Activated T-helper 1 cell treated with anti-CD3 and anti-CD28 coated beads, Interleukin-12 subunit alpha, Interleukin-12 subunit beta, Interleukin-2, Interleukin-4 antibody, amounts not matched to agents 30 ng/mL and 10 ng/mL and 1 ng/mL, durations not matched to agents 14 hours and 24 hours and 36 hours (primary cell): ENCODE data around the gene NEK9. TPM values are rescaled to one million over a fixed set of nuclear protein-coding genes. Genes with fewer than 3 reads are reported as not detected.
"Not testable (repeated sequence)": the region's sequence is repeated elsewhere in the genome, so short reads cannot be mapped to it uniquely, and the experiment has no call there.

ENCODE experiments used
- DNase-seq: peaks from one replicate; pipeline ENCODE4 v3.0.0; 2021; ENCODE audit warnings: low spot score
- H3K27ac Mint-ChIP-seq: one replicate; pipeline ENCODE4 v1.8.0; 2021; ENCODE audit warnings: mild to moderate bottlenecking, mixed read lengths
- H3K27me3 Mint-ChIP-seq: one replicate; pipeline ENCODE4 v1.8.0; 2022; ENCODE audit warnings: mild to moderate bottlenecking, moderate library complexity, mixed read lengths; ENCODE audit not compliant: insufficient read depth
- H3K36me3 Mint-ChIP-seq: one replicate; pipeline ENCODE4 v1.8.0; 2021; ENCODE audit warnings: low read depth, mixed read lengths
- H3K4me1 Mint-ChIP-seq: one replicate; pipeline ENCODE4 v1.8.0; 2021; ENCODE audit warnings: low read depth, mixed read lengths
- H3K4me3 Mint-ChIP-seq: one replicate; pipeline ENCODE4 v1.8.0; 2021; ENCODE audit warnings: mild to moderate bottlenecking, moderate library complexity, mixed read lengths
- H3K9me3 Mint-ChIP-seq: one replicate; pipeline ENCODE4 v1.8.0; 2021; ENCODE audit warnings: mixed read lengths
- intact Hi-C: fragments of 100-400 bp; cut with micrococcal nuclease; formaldehyde crosslinking; loops from one replicate; pipeline ENCODE4 v1.15.1; 2024
- total RNA-seq: library from RNA; stranded (reverse); gene quantifications from 2 replicates; pipeline ENCODE4 v1.2.3, GENCODE V29; 2022

The NEK9 gene
- total RNA-seq, 1 donor from 2014 or later, result 76.8 TPM

DNA sequence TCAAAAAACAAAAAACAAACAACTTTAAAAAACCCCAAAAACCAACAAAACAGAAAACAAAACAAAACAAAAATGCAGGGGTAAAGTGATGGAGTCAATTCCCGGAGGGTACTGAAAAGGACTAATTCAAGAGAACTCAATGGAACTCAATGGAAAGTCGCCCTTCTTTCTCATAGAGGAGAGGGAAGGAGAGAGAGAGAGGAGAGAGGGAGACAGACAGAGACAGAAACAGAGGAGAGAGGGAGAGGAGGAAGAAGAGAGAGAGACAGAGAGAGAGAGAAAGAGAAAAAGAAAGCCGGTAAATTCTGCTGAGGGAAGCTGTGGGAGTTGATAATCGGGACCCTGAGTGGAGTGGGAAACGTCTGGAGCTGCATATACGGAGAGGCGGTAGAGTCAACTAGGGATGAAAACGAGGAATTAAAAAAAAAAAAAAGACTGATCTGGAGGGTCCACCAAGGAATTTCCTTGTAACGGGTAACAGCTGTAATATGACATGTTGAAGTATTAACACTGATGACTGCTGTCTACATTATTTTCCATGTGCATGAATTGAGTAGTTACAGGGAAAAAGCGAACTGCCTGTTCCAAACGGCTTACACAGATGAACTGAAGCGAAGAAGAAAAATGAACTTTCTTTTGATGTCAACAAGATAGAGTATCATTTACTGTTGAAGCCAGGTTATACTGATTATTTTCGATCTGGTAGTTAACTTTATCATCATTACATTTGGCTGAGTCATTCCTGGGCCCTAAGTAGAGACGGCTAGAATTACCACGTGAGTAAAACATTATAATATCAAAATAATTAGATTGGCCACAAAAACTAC, 58.3 kb downstream of the NEK9 start:
- Mint-ChIP-seq H3K9me3 (no peaks in the 10 kb centered on the region), H3K4me1 (peaks cover 12% of the 10 kb centered on the region), H3K4me3 (no peak overlapping the region), H3K27ac (no peak overlapping the region), H3K27me3 (no peaks in the 10 kb centered on the region), H3K36me3 (no peaks in the 10 kb centered on the region)
- no peak for DNase-seq
- intact Hi-C loops, result loop anchor here (1.0 to 10.0 kb wide), 7 partner anchors 17 to 354 kb away; partner anchors contain the start of genes AREL1, DLST, EIF2B2 and FCF1

DNA sequence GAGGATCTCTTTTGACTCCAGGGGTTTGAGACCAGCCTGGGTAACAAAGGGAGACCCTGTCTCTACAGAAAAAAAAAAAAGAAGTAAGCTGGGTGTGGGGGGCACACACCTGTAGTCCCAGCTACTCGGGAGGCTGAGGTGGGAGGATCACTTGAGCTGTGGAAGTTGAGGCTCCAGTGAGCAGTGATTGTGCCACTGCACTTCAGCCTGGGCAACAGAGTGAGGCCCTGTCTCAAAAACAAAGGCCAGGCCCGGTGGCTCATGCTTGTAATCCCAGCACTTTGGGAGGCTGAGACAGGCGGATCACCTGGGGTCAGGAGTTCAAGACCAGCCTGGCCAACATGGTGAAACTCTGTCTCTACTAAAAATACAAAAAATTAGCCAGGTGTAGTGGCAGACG, 59.1 kb downstream of the NEK9 start:
- intact Hi-C loops, result loop anchor here (2.0 to 10.0 kb wide), 5 partner anchors 59 to 353 kb away; partner anchors contain the start of genes AREL1, DLST, FCF1 and NEK9
- not testable (repeated sequence) for H3K27ac Mint-ChIP-seq, H3K4me3 Mint-ChIP-seq, H3K27me3 Mint-ChIP-seq, DNase-seq, H3K9me3 Mint-ChIP-seq, H3K36me3 Mint-ChIP-seq
- H3K4me1 Mint-ChIP-seq, result peaks cover 19% of the 10 kb centered on the region

DNA sequence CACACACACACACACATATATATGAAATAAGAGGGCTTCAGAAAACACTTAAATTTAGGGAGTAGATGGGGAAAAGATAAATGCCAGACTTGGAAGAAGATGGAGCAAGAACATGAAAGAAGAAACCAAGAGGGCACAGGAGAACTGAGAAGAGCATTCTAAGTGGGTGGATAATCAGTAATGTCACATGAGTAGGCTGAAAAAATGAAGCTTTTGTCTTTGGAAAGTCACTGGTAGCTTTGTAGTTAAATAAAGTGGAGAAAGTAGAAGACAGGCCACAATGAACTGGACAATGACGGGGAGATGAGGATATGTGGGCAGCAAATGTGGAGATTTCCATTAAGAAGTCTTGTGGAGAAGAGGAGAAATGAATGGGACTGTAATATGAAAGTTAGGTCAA, 59.6 kb downstream of the NEK9 start:
- H3K27me3 Mint-ChIP-seq, result no peaks in the 10 kb centered on the region
- H3K27ac Mint-ChIP-seq, result no peak overlapping the region
- no peak for DNase-seq
- intact Hi-C loops, result loop anchor here (5.0 to 10.0 kb wide), 4 partner anchors 125 to 352 kb away; partner anchors contain the start of genes AREL1, DLST, FCF1 and YLPM1
- no peaks in the 10 kb centered on the region for H3K36me3 Mint-ChIP-seq
- no peak overlapping the region for H3K4me3 Mint-ChIP-seq
- peaks cover 21% of the 10 kb centered on the region for H3K4me1 Mint-ChIP-seq
- no peaks in the 10 kb centered on the region for H3K9me3 Mint-ChIP-seq

DNA sequence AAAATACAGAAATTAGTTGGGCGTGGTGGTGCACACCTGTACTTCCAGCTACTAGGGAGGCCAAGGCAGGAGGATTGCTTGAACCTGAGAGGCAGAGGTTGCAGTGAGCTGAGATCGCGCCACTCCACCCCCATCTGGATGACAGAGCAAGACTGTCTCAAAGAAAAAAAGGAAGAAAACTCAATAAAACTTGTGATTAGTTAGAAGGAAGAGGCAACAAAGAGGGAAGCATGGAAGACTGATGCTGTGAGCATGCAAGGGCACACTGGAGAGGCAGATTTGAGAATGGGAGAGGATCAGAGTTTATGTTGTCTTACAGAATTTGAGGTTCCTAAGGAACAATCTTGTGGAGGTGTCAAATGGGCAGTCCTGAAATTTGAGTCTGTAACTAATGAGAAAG, 60.2 kb downstream of the NEK9 start:
- Mint-ChIP-seq H3K4me3 (no peak overlapping the region), H3K36me3 (no peaks in the 10 kb centered on the region), H3K27ac (no peak overlapping the region), H3K4me1 (peaks cover 21% of the 10 kb centered on the region), H3K9me3 (no peaks in the 10 kb centered on the region), H3K27me3 (no peaks in the 10 kb centered on the region)
- intact Hi-C loops, result loop anchor here (5.0 to 10.0 kb wide), 4 partner anchors 124 to 352 kb away; partner anchors contain the start of genes AREL1, DLST, FCF1 and YLPM1
- DNase-seq, result no peak

DNA sequence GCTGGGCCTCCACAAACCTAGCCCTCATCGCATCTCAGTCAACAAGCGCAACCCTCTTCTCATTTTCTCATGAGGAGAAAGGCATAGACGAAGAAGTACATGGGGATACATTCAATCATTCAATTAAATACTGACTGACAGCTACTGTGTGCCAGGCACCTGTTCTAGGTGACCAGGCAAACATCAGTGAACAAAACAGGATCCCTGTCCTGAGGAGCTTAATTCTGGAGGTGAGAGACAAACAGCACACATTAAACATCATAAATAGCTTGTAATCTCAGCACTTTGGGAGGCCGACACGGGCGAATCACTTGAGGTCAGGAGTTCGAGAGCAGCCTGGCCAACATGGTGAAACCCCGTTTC, 62.7 kb downstream of the NEK9 start:
- Mint-ChIP-seq H3K27me3 (no peaks in the 10 kb centered on the region), H3K4me3 (peak overlapping the region; percentile 99), H3K27ac (peak overlapping the region; percentile 96), H3K36me3 (peaks cover 18% of the 10 kb centered on the region), H3K4me1 (peaks cover 31% of the 10 kb centered on the region), H3K9me3 (no peaks in the 10 kb centered on the region)
- intact Hi-C loops, result loop anchor here (1.0 to 10.0 kb wide), 4 partner anchors 13 to 349 kb away; partner anchors contain the start of genes AREL1, DLST, FCF1 and MLH3
- no peak for DNase-seq

DNA sequence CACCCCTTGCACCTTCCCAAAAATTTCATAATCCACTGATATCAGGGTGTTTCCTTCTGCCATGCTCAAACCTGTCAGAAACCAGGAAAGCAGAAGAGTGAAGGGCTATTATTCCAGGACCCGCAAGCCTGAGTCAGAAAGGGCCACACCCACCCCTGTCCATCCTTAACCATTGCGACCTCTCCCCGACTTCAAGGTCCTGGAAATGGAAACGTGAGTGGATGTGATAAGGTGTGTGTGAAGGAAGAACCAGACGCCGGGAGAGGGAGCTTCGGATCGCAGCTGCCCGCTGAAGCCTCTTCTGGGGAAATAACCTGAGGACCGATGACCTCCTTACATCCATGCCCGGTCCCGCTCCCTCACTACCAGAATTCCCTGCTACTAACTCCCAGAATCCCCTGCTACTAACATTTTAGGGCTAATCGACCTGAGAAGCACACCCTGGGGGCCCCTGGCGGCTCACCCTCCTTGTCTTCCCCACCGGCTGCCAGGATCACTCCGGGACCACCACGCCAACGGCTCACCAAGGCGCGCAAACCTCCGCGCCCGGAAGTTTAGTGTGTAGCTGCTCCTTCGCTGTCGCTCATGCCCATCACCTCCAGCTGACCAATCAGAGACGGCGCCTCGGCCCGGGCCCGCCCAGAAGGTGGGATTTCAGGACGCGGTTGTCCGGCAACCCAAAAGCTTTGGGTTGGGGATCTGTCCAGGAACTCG, 63.2 kb downstream of the NEK9 start, which contains the start of gene ACYP1:
Gene ACYP1 (minus strand): TSS at position 534 of the 714 bp plus-strand sequence. CDS start 471 bp downstream, at position 63.
- Mint-ChIP-seq H3K27me3 (no peaks in the 10 kb centered on the region), H3K9me3 (no peaks in the 10 kb centered on the region), H3K36me3 (peaks cover 19% of the 10 kb centered on the region), H3K27ac (peak within 1 kb of the TSS; percentile 96), H3K4me3 (peak within 1 kb of the TSS; percentile 99), H3K4me1 (peaks cover 31% of the 10 kb centered on the region)
- DNase-seq, result peak; percentile 89
- intact Hi-C loops, result loop anchor here (1.0 to 10.0 kb wide), 5 partner anchors 12 to 349 kb away; partner anchors contain the start of genes AREL1, DLST, EIF2B2 and FCF1

DNA sequence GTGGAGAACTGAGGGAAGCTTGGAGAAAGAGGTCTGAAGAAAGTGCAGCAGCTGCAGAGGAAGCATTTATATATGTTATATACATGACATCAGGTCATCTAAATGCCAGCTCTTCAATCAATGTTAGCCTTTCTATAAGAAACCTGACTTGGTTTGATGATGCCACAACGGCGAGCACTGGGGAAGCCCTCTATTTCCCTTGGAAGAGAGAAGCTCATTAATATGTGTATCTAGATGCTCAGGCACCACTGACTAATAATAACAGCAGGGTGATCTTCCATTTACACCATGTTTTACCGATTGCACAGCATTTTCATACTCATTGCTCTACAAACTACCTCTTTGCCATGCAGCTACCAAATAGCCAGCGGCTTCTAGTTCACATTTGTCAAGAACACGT, 63.8 kb downstream of the NEK9 start:
- H3K27ac Mint-ChIP-seq, result peak overlapping the region; percentile 96
- intact Hi-C loops, result loop anchor here (1.0 to 10.0 kb wide), 4 partner anchors 61 to 348 kb away; partner anchors contain the start of genes AREL1, DLST, EIF2B2 and FCF1
- no peak for DNase-seq
- H3K36me3 Mint-ChIP-seq, result peaks cover 21% of the 10 kb centered on the region
- peaks cover 31% of the 10 kb centered on the region for H3K4me1 Mint-ChIP-seq
- no peaks in the 10 kb centered on the region for H3K27me3 Mint-ChIP-seq
- no peaks in the 10 kb centered on the region for H3K9me3 Mint-ChIP-seq
- peak overlapping the region; percentile 99 for H3K4me3 Mint-ChIP-seq

DNA sequence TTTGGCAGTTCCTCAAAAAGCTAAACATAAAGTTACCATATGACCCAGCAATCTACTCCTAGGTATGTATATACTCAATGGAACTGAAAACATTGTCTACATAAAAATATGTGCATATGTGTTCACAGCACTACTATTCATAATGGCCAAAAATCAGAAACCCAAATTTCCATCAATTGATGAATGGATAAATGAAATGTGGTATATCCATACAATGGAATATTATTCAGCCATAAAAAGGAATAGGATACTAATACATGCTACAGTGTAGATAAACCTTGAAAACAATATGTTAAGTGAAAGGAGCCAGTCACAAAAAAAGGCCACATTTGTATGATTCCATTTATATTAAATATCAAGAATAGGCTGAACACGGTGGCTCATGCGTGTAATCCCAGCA, 66.4 kb downstream of the NEK9 start:
- Mint-ChIP-seq H3K9me3 (no peaks in the 10 kb centered on the region), H3K4me1 (peaks cover 47% of the 10 kb centered on the region), H3K36me3 (peaks cover 30% of the 10 kb centered on the region), H3K27me3 (no peaks in the 10 kb centered on the region), H3K4me3 (no peak overlapping the region), H3K27ac (no peak overlapping the region)
- no peak for DNase-seq
- intact Hi-C loops, result loop anchor here (5.0 to 10.0 kb wide), 3 partner anchors 117 to 346 kb away; partner anchors contain the start of genes AREL1, DLST, FCF1 and TMED10

DNA sequence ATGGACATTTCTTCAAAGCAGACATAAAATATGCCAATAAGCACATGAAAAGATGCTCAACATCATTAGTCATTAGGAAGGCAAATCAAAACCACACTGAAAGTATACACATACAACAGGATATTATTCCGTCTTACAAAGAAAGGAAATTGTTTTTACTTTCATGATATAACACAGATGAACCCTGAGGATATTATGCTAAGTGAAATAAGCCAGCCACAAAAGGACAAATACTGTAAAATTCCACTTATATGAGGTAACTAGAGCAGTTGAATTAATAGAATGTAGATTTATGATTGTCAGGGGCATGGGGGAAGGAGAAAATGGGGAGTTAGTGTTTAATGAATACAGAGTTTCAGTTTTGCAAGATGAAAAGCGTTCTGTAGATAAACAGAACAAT, 67.2 kb downstream of the NEK9 start:
- Mint-ChIP-seq H3K4me3 (no peak overlapping the region), H3K27me3 (no peaks in the 10 kb centered on the region), H3K27ac (no peak overlapping the region), H3K4me1 (peaks cover 49% of the 10 kb centered on the region), H3K36me3 (peaks cover 31% of the 10 kb centered on the region), H3K9me3 (no peaks in the 10 kb centered on the region)
- intact Hi-C loops, result loop anchor here (5.0 to 10.0 kb wide), 3 partner anchors 118 to 345 kb away; partner anchors contain the start of genes AREL1, DLST, FCF1 and TMED10
- DNase-seq, result no peak

DNA sequence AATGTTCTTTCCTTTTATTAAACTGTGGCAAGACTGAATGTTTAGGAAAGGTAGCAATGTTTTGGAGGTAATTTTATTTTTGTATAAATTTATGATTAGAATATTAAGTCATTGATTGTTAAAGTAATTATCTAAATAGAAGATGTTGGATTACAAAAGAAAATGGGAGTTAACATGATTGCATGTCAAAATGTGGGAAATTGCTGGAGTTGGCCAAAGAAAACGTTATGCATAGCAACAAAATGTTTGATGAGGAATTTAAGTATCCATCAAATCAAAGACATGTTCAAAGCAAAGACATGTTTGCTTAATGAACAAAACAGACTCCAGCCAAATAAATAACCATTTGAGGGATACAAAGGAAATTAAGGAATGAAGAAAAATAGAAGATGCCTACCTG, 72.4 kb downstream of the NEK9 start:
- H3K36me3 Mint-ChIP-seq, result peaks cover 26% of the 10 kb centered on the region
- H3K4me1 Mint-ChIP-seq, result peaks cover 45% of the 10 kb centered on the region
- intact Hi-C loops, result no loop called here

DNA sequence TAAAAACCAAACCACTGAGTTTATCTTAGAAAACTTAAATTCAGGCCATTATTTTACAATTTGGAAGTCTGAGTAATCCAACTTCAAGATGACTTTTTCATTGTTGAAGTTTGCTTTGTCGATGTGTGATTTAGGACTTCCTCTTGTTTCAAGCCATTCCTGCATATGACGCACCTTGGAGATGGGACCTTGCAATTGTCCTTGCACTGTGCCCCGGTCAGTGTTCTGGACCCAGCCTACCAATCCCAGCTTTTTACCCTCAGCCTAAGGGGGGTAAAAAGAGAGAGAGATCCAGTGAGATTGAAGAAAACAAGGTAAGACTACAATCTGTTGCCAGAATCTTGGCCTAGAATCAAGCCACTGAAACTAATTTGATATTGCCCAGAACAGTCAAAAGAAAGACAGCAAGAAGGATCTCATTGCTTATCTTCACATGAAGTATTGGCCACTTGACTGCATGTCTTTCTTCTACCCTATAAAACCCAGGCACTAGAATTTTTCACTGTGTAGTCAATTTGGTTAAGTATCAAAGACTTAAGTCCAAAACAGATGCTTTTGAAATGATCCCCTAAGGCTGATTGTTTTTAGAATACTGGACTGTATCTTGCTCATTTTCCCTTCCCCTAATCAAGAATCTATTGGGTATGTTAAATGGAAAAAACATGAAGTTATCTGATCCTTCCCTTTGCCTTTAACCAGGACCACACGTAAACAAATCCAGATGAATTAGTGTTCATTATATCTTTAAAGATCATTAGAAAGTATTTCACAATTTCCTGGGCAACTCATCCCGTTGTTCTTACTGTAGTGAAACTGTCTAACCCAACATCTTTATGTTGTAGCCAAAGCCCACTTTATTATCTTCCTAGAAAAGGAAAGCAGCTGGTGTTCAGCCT, 73.2 kb downstream of the NEK9 start:
- Mint-ChIP-seq H3K27ac (peak overlapping the region; percentile 2), H3K4me3 (no peak overlapping the region), H3K36me3 (peaks cover 30% of the 10 kb centered on the region), H3K27me3 (no peaks in the 10 kb centered on the region), H3K9me3 (no peaks in the 10 kb centered on the region), H3K4me1 (peaks cover 46% of the 10 kb centered on the region)
- intact Hi-C loops, result no loop called here
- no peak for DNase-seq

More for the DNA sequence above, 72.4 kb downstream of the NEK9 start:
- no peak for DNase-seq
- H3K27ac Mint-ChIP-seq, result no peak overlapping the region
- H3K4me3 Mint-ChIP-seq, result no peak overlapping the region
- H3K9me3 Mint-ChIP-seq, result no peaks in the 10 kb centered on the region
- no peaks in the 10 kb centered on the region for H3K27me3 Mint-ChIP-seq

DNA sequence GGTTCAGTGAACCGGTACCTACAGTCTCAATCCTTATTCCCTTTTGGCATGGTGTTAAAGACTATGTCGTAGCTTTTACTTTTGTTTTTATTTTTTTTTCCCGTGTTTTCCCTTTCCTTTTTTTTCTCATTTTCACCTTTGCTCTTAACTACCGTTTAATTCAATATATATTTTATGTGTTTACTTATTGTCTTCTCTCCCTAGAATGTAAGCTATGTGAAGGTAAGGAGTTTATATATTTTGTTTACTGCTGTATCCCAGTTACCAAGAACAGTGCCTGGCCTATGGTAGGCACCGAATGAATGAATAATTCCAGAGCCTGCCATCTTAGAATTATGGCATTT, 75.3 kb downstream of the NEK9 start:
- intact Hi-C loops, result loop anchor here (1.0 kb wide), 3 partner anchors 13 to 49 kb away; partner anchors contain the start of genes ACYP1, EIF2B2 and ZC2HC1C
- H3K27me3 Mint-ChIP-seq, result no peaks in the 10 kb centered on the region
- H3K36me3 Mint-ChIP-seq, result peaks cover 35% of the 10 kb centered on the region
- H3K9me3 Mint-ChIP-seq, result no peaks in the 10 kb centered on the region
- no peak for DNase-seq
- peak overlapping the region; percentile 92 for H3K27ac Mint-ChIP-seq
- H3K4me3 Mint-ChIP-seq, result peak overlapping the region; percentile 90
- H3K4me1 Mint-ChIP-seq, result peaks cover 58% of the 10 kb centered on the region
